ENCODE data around the gene PGM2. TPM values are rescaled to one million over a fixed set of nuclear protein-coding genes. Genes with fewer than 3 reads are reported as not detected.

The PGM2 gene
- total RNA-seq, 1 donor: 20.3 TPM

- Histone ChIP-seq H3K9me3 (ENCODE audit: low read depth, low read length) (no peaks in the 10 kb centered on the region), H4K20me1 (ENCODE audit: insufficient read depth, low read length) (no peaks in the 10 kb centered on the region), H3K4me2 (ENCODE audit: insufficient read depth, low read length) (peak overlapping the region; percentile 90), H2AFZ (ENCODE audit: low read length) (peak overlapping the region; percentile 94), H3K36me3 (ENCODE audit: insufficient read depth, low read length) (no peaks in the 10 kb centered on the region), H3K27ac (ENCODE audit: low read depth, low read length) (no peak overlapping the region), H3K27me3 (ENCODE audit: insufficient read depth, low read length) (no peaks in the 10 kb centered on the region), H3K79me2 (ENCODE audit: insufficient read depth, low read length) (no peaks in the 10 kb centered on the region), H3K4me3 (ENCODE audit: insufficient read depth, low read length) (no peak overlapping the region), H3K4me1 (ENCODE audit: insufficient read depth, low read length) (peaks cover 10% of the 10 kb centered on the region)
- TF ChIP-seq, protein P1, sequence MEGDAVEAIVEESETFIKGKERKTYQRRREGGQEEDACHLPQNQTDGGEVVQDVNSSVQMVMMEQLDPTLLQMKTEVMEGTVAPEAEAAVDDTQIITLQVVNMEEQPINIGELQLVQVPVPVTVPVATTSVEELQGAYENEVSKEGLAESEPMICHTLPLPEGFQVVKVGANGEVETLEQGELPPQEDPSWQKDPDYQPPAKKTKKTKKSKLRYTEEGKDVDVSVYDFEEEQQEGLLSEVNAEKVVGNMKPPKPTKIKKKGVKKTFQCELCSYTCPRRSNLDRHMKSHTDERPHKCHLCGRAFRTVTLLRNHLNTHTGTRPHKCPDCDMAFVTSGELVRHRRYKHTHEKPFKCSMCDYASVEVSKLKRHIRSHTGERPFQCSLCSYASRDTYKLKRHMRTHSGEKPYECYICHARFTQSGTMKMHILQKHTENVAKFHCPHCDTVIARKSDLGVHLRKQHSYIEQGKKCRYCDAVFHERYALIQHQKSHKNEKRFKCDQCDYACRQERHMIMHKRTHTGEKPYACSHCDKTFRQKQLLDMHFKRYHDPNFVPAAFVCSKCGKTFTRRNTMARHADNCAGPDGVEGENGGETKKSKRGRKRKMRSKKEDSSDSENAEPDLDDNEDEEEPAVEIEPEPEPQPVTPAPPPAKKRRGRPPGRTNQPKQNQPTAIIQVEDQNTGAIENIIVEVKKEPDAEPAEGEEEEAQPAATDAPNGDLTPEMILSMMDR (IDR thresholded peaks at IDR 0.05; ENCODE audit: extremely low read depth, low read depth, low read length): no peak
- no peak for DNase-seq (ENCODE audit: insufficient read length, low spot score, missing footprints)
Measured at GRCh38 chr4:37909332-37910090, 83.0 kb downstream of the PGM2 start.

DNA sequence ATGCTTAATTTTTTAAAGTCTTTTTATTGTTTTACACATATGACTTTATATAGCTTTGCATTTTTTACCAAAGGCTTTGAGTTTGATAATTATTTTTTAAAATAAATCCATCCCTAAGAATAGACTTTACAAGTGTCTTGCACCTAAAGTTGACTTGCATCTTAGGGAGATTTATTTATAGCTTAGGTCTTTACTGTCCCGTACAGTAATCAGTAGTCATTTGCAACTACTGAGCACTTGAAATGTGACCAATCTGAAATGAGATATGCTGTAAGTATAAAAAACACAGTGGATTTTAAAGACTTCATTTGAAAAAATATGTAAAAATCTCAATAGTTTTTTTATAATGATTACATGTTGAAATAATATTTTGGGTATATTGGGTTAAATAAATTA, 83.6 kb downstream of the PGM2 start:
- Histone ChIP-seq H3K36me3 (ENCODE audit: insufficient read depth, low read length) (no peaks in the 10 kb centered on the region), H3K4me3 (ENCODE audit: insufficient read depth, low read length) (no peak overlapping the region), H3K4me1 (ENCODE audit: insufficient read depth, low read length) (peaks cover 10% of the 10 kb centered on the region), H3K79me2 (ENCODE audit: insufficient read depth, low read length) (no peaks in the 10 kb centered on the region), H3K9me3 (ENCODE audit: low read depth, low read length) (no peaks in the 10 kb centered on the region), H3K27ac (ENCODE audit: low read depth, low read length) (no peak overlapping the region), H2AFZ (ENCODE audit: low read length) (no peak overlapping the region), H3K4me2 (ENCODE audit: insufficient read depth, low read length) (no peak overlapping the region), H3K27me3 (ENCODE audit: insufficient read depth, low read length) (no peaks in the 10 kb centered on the region), H4K20me1 (ENCODE audit: insufficient read depth, low read length) (no peaks in the 10 kb centered on the region)
- DNase-seq (ENCODE audit: insufficient read length, low spot score, missing footprints): no peak
- TF ChIP-seq, protein P1 (IDR thresholded peaks at IDR 0.05; ENCODE audit: extremely low read depth, low read depth, low read length): no peak

Other genes starting within 250 kb of the PGM2 start
- gene RELL1, start 140.3 kb upstream of the PGM2 start, total RNA-seq: 61.2 and 64.5 TPM in 2 replicates
- 66.6 and 81.0 TPM in 2 replicates for gene TBC1D1, start 64.4 kb downstream of the PGM2 start, total RNA-seq
- not detected in 2 replicates for gene PTTG2, start 133.7 kb downstream of the PGM2 start, total RNA-seq